ENCODE results near the gene ATP7A. TPM values are rescaled to one million over a fixed set of nuclear protein-coding genes. Genes with fewer than 3 reads are reported as not detected.
"Not testable (repeated sequence)": the region's sequence is repeated elsewhere in the genome, so short reads cannot be mapped to it uniquely, and the experiment has no call there.

The ATP7A gene
- total RNA-seq, 3 donors from 2014 or later (not counting 1 experiment from before 2014, with no cell fraction given): 18.8 to 24.3 (median 21.5) TPM

DNA sequence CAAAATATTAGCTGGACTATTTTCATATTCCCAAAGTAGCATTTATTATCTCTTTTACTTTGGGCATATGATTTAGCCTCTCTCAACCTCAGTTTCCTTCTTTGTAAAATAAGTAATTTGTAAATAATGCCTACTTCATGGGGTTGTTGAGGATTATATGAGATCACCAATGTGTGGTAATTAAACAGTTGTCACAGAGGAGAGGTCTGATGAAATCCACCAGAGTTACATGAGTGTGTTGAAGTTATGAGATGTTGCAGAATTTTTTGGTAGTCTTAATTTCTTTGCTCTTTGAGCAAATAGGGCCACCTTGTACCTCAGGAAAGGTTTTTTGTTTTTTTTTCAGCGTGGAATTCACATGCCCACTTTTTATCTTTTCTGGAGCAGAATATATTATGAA lies 9.8 kb upstream of the ATP7A start:
- WGBS (ENCODE audit: insufficient coverage): no CpG with 5 or more reads among the region's 1 CpG
- H3K27ac ChIP-seq (ENCODE audit: low read length): peak overlapping the region; percentile 85
- peaks cover 7% of the 10 kb centered on the region for H3K36me3 ChIP-seq (ENCODE audit: control insufficient read depth, insufficient read depth, low read length)
- peaks cover 14% of the 10 kb centered on the region for H3K4me1 ChIP-seq (ENCODE audit: control insufficient read depth, insufficient read depth, low read length)
- DNase-seq (no peak), ATAC-seq (no peak)
- intact Hi-C loops (cut with micrococcal nuclease): no loop called here
- no peaks in the 10 kb centered on the region for H3K27me3 ChIP-seq (ENCODE audit: control insufficient read depth, insufficient read depth, low read length)
- H3K36me3 Mint-ChIP-seq: no peaks in the 10 kb centered on the region
- H3K27me3 Mint-ChIP-seq (ENCODE audit: low read depth in 2 of 2): no peaks in the 10 kb centered on the region
- peak overlapping the region; percentile 96 for H3K4me3 Mint-ChIP-seq
- peak overlapping the region; percentile 66 for H3K4me3 ChIP-seq (ENCODE audit: low read length)
- H3K27ac Mint-ChIP-seq: peak overlapping the region; percentile 92 to 94
- TF ChIP-seq, protein P1, sequence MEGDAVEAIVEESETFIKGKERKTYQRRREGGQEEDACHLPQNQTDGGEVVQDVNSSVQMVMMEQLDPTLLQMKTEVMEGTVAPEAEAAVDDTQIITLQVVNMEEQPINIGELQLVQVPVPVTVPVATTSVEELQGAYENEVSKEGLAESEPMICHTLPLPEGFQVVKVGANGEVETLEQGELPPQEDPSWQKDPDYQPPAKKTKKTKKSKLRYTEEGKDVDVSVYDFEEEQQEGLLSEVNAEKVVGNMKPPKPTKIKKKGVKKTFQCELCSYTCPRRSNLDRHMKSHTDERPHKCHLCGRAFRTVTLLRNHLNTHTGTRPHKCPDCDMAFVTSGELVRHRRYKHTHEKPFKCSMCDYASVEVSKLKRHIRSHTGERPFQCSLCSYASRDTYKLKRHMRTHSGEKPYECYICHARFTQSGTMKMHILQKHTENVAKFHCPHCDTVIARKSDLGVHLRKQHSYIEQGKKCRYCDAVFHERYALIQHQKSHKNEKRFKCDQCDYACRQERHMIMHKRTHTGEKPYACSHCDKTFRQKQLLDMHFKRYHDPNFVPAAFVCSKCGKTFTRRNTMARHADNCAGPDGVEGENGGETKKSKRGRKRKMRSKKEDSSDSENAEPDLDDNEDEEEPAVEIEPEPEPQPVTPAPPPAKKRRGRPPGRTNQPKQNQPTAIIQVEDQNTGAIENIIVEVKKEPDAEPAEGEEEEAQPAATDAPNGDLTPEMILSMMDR (IDR thresholded peaks at IDR 0.05): no peak
- peaks cover 7 to 23% of the 10 kb centered on the region in 2 donors for H3K4me1 Mint-ChIP-seq
- no peaks in the 10 kb centered on the region for H3K9me3 Mint-ChIP-seq
- no peaks in the 10 kb centered on the region for H3K9me3 ChIP-seq (ENCODE audit: control insufficient read depth, insufficient read depth, low read length)

DNA sequence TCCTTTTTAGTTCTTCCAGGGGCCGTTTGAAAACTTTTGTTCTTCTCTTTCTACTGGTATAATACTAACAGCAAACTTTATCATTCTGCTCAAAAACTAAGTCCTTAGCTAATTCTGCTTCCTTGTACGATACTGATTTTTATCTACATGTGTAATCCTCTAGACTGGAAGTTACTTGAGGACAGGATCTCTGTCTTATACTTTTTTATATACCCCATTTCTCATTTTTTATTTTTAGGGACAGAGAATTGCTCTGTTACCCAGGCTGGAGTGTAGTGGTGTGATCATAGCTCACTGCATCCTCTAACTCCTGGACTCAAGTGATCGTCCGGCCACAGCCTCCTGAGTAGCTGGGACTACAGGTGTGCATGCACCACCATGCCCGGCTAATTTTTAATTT lies 9.0 kb upstream of the ATP7A start:
- Mint-ChIP-seq H3K4me3 (peak overlapping the region; percentile 43), H3K36me3 (no peaks in the 10 kb centered on the region), H3K27ac (peak overlapping the region; percentile 44 to 68), H3K4me1 (peaks cover 5 to 21% of the 10 kb centered on the region in 2 donors), H3K27me3 (ENCODE audit: low read depth in 2 of 2) (no peaks in the 10 kb centered on the region), H3K9me3 (no peaks in the 10 kb centered on the region)
- DNase-seq (no peak), ATAC-seq (no peak)
- Histone ChIP-seq H3K36me3 (ENCODE audit: control insufficient read depth, insufficient read depth, low read length) (peaks cover 10% of the 10 kb centered on the region), H3K27me3 (ENCODE audit: control insufficient read depth, insufficient read depth, low read length) (no peaks in the 10 kb centered on the region), H3K27ac (ENCODE audit: low read length) (no peak overlapping the region), H3K9me3 (ENCODE audit: control insufficient read depth, insufficient read depth, low read length) (no peaks in the 10 kb centered on the region), H3K4me1 (ENCODE audit: control insufficient read depth, insufficient read depth, low read length) (peaks cover 14% of the 10 kb centered on the region), H3K4me3 (ENCODE audit: low read length) (no peak overlapping the region)
- intact Hi-C loops (cut with micrococcal nuclease): no loop called here
- 94% methylated on average over 2 of the region's 5 CpGs for WGBS (ENCODE audit: insufficient coverage)
- TF ChIP-seq, protein P1 (IDR thresholded peaks at IDR 0.05): no peak

DNA sequence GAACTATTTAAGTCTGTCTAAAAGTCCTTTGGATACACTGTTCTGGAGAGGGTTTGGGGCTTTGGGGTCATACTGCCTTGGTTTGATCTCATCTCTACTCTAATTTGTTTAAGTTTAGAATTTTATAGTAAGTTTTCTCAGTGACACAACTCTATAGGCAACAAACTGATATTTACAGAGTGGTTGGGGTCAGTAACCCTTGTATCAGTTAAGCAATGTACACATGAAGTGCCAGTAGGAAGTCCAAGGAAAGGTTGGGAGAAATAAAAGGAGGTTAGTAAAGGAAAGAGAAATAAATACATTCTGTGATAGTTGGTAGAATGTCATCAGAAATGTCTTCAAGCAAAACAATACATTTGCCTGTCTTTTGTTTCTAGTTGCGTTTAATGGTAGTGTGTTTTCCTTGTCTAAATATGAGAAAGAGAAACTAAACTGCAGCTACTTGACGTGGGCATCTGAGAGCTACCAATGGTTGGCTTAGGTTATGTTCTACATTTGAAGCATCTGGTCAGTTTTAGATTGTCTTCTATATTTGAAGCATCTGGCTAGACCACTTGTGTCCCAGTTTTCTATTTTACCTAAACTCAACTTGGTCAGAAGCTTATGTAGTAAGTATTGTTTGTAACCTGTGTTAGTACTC lies 6.9 kb downstream of the ATP7A start:
- H3K4me1 Mint-ChIP-seq: peaks cover 34 to 38% of the 10 kb centered on the region in 2 donors
- H3K27ac Mint-ChIP-seq: peak overlapping the region; percentile 84
- Histone ChIP-seq H3K9me3 (ENCODE audit: control insufficient read depth, insufficient read depth, low read length) (no peaks in the 10 kb centered on the region), H3K27me3 (ENCODE audit: control insufficient read depth, insufficient read depth, low read length) (no peaks in the 10 kb centered on the region), H3K36me3 (ENCODE audit: control insufficient read depth, insufficient read depth, low read length) (no peaks in the 10 kb centered on the region), H3K4me1 (ENCODE audit: control insufficient read depth, insufficient read depth, low read length) (peaks cover 8% of the 10 kb centered on the region), H3K4me3 (ENCODE audit: low read length) (peak overlapping the region; percentile 16), H3K27ac (ENCODE audit: low read length) (peak overlapping the region; percentile 61)
- no peaks in the 10 kb centered on the region for H3K27me3 Mint-ChIP-seq (ENCODE audit: low read depth in 2 of 2)
- WGBS (ENCODE audit: insufficient coverage): 0% methylated on average over 2 of the region's 2 CpGs
- TF ChIP-seq, protein P1 (IDR thresholded peaks at IDR 0.05): no peak
- peak overlapping the region; percentile 47 for H3K4me3 Mint-ChIP-seq
- DNase-seq (peak in 1 of 2 donors; percentile 23), ATAC-seq (peak; percentile 48 to 66 (median 64))
- H3K36me3 Mint-ChIP-seq: no peaks in the 10 kb centered on the region
- H3K9me3 Mint-ChIP-seq: no peaks in the 10 kb centered on the region
- intact Hi-C loops (cut with micrococcal nuclease): no loop called here

DNA sequence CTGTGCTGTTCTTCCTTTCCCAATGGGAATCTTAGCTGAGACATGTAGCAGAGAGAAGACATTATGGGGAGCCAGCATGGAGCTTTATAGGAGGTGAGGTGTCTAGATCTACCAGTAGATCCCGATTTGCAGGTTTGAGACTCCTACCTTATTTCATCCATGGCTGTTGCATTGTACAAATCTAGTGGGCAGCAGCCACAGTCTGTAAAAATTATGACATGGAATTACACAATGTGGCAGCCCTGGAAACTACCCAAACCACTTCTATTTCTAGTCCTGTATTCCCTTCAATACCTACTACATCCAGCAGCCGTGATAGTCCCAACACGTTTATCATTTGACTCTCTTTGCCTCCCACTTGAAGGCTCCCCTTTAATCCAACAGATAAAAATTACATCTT lies 8.1 kb downstream of the ATP7A start:
- Mint-ChIP-seq H3K4me1 (peaks cover 23 to 34% of the 10 kb centered on the region in 2 donors), H3K27me3 (ENCODE audit: low read depth in 2 of 2) (no peaks in the 10 kb centered on the region), H3K9me3 (no peaks in the 10 kb centered on the region), H3K4me3 (peak overlapping the region; percentile 42), H3K36me3 (no peaks in the 10 kb centered on the region), H3K27ac (peak overlapping the region; percentile 84)
- Histone ChIP-seq H3K27ac (ENCODE audit: low read length) (no peak overlapping the region), H3K9me3 (ENCODE audit: control insufficient read depth, insufficient read depth, low read length) (no peaks in the 10 kb centered on the region), H3K36me3 (ENCODE audit: control insufficient read depth, insufficient read depth, low read length) (no peaks in the 10 kb centered on the region), H3K4me1 (ENCODE audit: control insufficient read depth, insufficient read depth, low read length) (peaks cover 8% of the 10 kb centered on the region), H3K27me3 (ENCODE audit: control insufficient read depth, insufficient read depth, low read length) (no peaks in the 10 kb centered on the region), H3K4me3 (ENCODE audit: low read length) (no peak overlapping the region)
- no peak for ATAC-seq
- 56% methylated on average over 1 of the region's 3 CpGs for WGBS (ENCODE audit: insufficient coverage)
- intact Hi-C loops (cut with micrococcal nuclease): no loop called here
- TF ChIP-seq, protein P1 (IDR thresholded peaks at IDR 0.05): no peak
- DNase-seq: no peak

DNA sequence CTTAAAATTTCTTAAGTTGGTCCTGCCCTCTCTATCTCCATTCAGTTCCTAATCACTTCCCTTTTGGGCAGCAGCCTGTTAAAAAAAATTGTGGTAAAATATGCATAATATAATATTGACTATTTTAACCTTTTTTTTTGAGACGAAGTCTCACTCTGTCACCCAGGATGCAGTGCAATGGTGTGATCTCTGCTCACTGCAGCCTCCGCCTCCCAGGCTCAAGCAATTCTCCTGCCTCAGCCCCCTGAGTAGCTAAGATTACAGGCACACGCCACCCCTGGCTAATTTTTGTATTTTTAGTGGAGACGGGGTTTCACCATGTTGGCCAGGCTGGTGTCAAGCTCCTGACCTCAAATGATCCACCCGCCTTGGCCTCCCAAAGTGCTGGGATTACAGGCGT lies 8.9 kb downstream of the ATP7A start:
- not testable (repeated sequence) for H3K27ac ChIP-seq (ENCODE audit: low read length)

More for the DNA sequence above, 8.9 kb downstream of the ATP7A start:
- H3K36me3 Mint-ChIP-seq; H3K9me3 ChIP-seq (ENCODE audit: control insufficient read depth, insufficient read depth, low read length); H3K36me3 ChIP-seq (ENCODE audit: control insufficient read depth, insufficient read depth, low read length); H3K4me3 ChIP-seq (ENCODE audit: low read length); H3K27me3 ChIP-seq (ENCODE audit: control insufficient read depth, insufficient read depth, low read length); H3K9me3 Mint-ChIP-seq; H3K27me3 Mint-ChIP-seq (ENCODE audit: low read depth in 2 of 2); H3K4me1 ChIP-seq (ENCODE audit: control insufficient read depth, insufficient read depth, low read length); intact Hi-C loops (cut with micrococcal nuclease); DNase-seq: not testable (repeated sequence)
- Mint-ChIP-seq H3K4me3 (peak overlapping the region; percentile 52), H3K4me1 (peaks cover 22 to 35% of the 10 kb centered on the region in 2 donors), H3K27ac (peak overlapping the region; percentile 69 to 75)
- WGBS (ENCODE audit: insufficient coverage): 63% methylated on average over 5 of the region's 6 CpGs
- ATAC-seq: peak in 2 of 3 donors; percentile 55 to 64

Measured in natural killer cell (primary cell).